ENCODE measurements around the gene DMAP1. TPM values are rescaled to one million over a fixed set of nuclear protein-coding genes. Genes with fewer than 3 reads are reported as not detected.

DMAP1 gene
- total RNA-seq, 2 experiments from 2014 or later, result 30.2 to 34.8 TPM

DNA sequence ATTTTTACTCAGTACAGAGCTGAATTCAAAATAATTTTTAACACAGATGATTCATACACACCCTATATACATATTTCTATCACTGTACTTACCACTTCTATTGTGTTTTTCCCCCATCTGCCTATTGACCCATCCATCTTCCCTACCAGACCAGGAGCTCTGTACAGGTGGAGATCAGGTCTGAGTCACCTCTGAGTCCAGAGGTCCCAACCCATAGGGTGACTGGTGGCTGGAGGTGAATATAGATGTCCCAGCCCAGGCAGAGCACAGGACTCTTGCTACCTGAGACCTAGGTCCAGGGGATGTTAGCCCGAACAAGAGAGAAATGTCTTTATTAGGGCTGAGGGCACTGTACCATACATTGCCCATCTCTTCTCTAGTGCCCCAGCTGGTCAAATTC is 54.8 kb downstream of the DMAP1 start:
- Mint-ChIP-seq H3K9me3 (ENCODE audit: low read depth) (no peaks in the 10 kb centered on the region), H3K27me3 (no peaks in the 10 kb centered on the region), H3K4me3 (no peak overlapping the region), H3K4me1 (peaks cover 17% of the 10 kb centered on the region), H3K27ac (no peak overlapping the region), H3K36me3 (ENCODE audit: low read depth) (peaks cover 2% of the 10 kb centered on the region)
- ChIA-PET CTCF (interaction anchor here (1.0 kb wide), 1 partner anchor 48 kb away, joined by 3 read pairs; no protein-coding TSS in a partner anchor), POLR2A (no interaction called here)
- DNase-seq (no peak), ATAC-seq (no peak)
- intact Hi-C loops (cut with DNase I, micrococcal nuclease), result no loop called here

Other genes starting within 250 kb of the DMAP1 start
- 10 to 100 TPM; 25.2 to 30.5 TPM for gene DPH2, start 243.5 kb upstream of the DMAP1 start, total RNA-seq
- gene ATP6V0B, start 238.5 kb upstream of the DMAP1 start, total RNA-seq, result 10 to 100 TPM; 39.4 to 75.6 TPM
- gene B4GALT2, start 234.3 kb upstream of the DMAP1 start, total RNA-seq, result 10 to 100 TPM; 27.9 to 35.3 TPM
- gene CCDC24, start 221.9 kb upstream of the DMAP1 start, total RNA-seq, result 1 to 10 TPM; 1.2 to 2.0 TPM
- 10 to 100 TPM; 12.5 to 13.4 TPM for gene SLC6A9, start 182.0 kb upstream of the DMAP1 start, total RNA-seq
- gene KLF17, start 94.7 kb upstream of the DMAP1 start, total RNA-seq, result not detected
- gene KLF18, start 71.8 kb upstream of the DMAP1 start, total RNA-seq, result not detected
- gene ERI3, start 141.8 kb downstream of the DMAP1 start, total RNA-seq, result 10 to 100 TPM; 36.7 to 41.3 TPM
- 10 to 100 TPM; 72.3 to 78.3 TPM for gene RNF220, start 191.8 kb downstream of the DMAP1 start, total RNA-seq